Right ventricle myocardium superior (tissue), 1 donor: Measurements from ENCODE around the gene INO80C. TPM values are rescaled to one million over a fixed set of nuclear protein-coding genes. Genes with fewer than 3 reads are reported as not detected.
"Not testable (repeated sequence)": the region's sequence is repeated elsewhere in the genome, so short reads cannot be mapped to it uniquely, and the experiment has no call there.

ENCODE experiments used
- ATAC-seq: fragments of 200-7000 bp; cut with Tn5 transposase; one replicate; pipeline ENCODE4 v1.9.1; 2020; ENCODE audit warnings: mild to moderate bottlenecking; ENCODE audit not compliant: poor library complexity
- DNase-seq: peaks from one replicate; pipeline ENCODE4 v3.0.0-alpha.2; 2020
- intact Hi-C: fragments of 100-400 bp; cut with DNase I; formaldehyde crosslinking; loops from one replicate; pipeline ENCODE4 v1.11.2; 2022
- total RNA-seq: library from RNA; stranded (reverse); fragmentation: NEBNext Ultra II Directional; extraction: Animal tissue kit (Norgen Biotek cat#: 25700); gene quantifications from one replicate; pipeline ENCODE4 v1.2.1, GENCODE V29; 2021
- donor health status: DM: no; HTN: yes; CAD: no; lungs with severe emphysema.

The INO80C gene
- total RNA-seq, 1 donor from 2014 or later = 23.1 TPM

DNA sequence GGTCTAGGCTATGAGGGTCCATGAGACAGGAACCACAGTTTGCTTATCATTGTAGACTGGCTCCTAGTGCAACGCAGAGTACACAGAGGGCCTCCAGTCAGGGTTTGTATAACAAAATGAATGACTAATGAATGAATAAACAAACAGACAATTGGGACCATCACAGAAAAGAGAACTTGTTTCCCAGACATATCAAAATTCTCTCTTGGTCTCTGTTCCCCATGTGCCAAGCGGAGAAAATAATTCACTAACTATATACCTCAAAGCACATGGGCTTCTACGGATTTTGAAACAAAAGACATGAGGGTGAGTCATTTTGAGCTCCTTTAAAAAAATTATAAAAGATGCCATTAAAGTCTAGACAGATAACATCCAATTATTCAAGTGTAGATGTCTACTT lies 28.0 kb downstream of the INO80C start:
- DNase-seq (no peak), ATAC-seq (no peak)
- intact Hi-C loops = no loop called here

DNA sequence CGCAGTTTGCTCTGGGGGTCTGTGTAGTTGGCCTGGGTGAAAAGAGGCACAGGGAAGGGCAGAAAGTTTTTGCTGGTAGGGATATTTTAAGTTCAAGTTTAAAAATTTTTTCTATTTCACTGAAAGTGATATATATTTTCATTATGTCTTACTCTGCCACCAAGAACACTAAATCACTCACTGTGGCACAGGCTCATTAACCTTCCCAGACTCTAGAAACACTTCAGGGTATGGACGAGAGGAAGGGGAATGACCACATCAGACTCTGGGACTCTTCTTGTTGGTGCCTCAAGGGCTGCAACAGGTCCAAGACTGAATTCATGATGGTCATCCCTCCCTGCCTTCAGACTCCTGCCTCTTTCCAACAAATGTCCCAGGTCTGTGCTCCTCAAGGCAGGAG lies 29.0 kb downstream of the INO80C start:
- ATAC-seq = no peak
- intact Hi-C loops = no loop called here
- no peak for DNase-seq

DNA sequence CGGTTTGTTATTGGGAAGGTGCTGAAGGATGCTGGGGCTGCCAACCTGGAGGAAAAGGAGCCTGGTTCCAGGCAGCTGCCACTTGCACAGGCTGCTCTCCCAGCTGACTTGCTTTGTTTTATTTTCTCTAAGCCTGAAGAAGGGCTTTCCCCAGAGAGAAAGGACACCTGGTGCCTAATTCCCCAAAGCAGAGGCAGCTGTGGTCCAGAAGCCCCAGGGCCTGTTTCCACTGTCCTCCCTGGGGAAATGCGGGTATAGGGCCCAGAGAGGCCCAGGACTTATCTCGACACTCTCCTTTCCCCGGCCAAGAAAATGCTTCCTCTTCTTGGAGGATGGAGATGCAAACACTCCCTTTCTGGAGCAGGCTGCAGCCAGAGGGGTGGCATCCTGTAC lies 30.1 kb downstream of the INO80C start:
- ATAC-seq = no peak
- intact Hi-C loops = no loop called here
- DNase-seq = no peak

DNA sequence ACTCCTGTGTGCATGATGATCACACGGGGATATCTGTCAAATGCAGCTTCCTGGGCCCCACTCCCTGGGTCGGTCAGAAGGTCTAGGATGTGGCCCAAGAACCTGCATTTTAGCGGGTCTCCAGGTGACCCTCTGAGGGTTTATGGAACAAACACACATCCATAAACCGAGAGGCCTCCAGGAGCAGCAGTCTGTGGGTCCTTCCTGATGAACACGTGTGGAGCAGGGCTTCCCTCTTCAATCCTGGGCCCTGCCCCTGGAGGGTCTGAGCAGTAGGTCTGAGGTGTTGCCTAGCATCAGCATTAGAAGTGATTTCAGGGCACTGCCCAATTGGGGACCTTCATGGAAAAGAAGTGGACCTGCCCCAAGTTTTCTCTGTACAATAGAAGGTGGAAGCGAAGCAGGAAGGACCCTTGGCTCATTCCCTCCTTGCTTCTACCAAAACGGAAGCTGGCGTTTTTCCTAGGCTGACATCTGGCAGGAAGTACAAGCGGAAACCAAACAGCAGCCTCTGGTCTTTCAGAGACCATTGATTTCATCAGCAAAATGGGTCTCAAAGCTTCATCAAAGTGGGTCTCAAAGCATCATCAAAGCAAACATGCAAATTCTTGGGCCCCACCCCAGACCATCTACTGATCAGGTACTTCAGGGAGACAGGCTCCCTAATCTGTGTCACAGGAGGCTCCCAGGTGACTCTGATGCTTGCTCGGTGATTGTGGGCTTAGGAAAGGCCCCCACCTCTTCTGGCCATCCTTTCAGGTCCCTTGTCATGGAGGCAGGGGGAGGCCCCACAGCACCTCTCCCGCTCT lies 30.7 kb downstream of the INO80C start:
- intact Hi-C loops = no loop called here
- no peak for DNase-seq
- no peak for ATAC-seq

DNA sequence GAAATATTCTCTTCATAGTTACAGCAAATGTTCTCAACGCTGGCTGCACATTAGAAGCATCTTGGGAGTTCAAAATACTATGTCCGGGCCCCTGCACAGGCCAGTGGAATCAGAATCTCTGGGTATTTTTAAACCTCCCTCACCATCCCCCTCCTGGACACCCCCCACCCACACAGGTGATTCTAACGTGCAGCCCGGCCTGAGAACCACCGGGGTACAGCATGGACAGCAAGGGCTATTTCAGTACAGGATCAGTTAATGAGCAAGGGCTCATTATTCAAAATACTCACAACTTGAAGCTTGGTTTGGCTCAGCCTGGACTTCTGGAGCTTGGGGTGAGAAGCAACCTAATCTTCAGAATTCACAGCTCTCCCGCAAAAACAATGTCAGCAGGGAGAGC lies 31.4 kb downstream of the INO80C start:
- DNase-seq = no peak
- ATAC-seq = no peak
- intact Hi-C loops = no loop called here

DNA sequence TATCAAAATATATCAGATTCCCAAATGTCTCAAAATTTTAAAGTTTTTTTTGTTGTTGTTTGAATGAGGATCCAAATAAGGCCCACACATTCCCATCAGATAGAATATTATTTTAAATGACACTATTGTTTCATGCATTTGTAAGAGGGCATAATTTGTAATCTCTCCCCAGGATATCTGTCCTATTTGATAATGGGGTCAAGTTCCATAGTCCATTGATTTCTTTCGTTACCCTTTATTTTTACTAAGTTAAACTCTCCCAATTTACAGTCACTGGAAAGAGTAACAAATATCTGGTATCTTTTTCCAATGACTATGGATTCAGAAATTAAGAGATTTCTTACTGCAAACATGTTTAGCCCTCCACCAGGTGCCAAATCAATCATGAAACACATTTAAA lies 32.4 kb downstream of the INO80C start:
- intact Hi-C loops = no loop called here

DNA sequence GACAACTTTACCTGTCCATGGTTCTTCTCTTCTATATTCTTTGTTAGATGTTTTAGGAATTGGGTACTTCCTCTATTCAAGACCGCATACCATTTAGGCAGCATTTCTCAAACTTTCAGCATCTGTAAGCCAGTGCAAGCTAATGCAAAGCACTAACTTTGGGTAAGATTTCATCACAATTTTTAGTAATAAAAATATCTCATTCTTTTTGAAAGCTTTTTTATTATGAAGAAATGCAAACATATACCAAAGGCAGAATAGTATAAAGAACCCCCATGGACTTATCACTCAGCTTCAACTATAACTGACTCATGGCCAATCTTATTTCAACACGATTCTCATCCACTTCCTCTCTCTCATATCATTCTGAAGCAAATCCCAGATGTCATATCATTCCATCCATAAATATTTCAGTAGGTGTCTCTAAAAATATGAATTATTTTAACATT lies 32.9 kb downstream of the INO80C start:
- intact Hi-C loops = no loop called here

More for the DNA sequence above, 32.4 kb downstream of the INO80C start:
- DNase-seq = no peak
- no peak for ATAC-seq

DNA sequence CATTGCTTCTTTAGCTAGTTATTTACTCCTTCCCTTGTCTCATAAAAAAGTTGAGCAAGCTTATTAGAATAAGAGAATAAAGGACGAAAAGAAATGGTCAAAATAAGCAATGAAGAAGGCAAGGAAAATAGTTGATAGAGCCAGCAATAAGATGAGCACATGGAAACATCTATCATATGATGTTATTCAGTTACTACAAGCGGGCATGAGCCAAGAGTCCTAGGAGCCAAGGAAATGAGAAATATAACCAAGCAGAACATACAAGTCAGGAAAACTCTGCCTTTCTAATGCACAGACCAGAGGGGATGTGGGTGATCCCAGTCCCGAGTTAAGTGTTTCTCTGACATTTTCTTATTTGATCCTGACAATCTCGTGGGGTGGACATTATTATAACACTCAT lies 33.9 kb downstream of the INO80C start:
- intact Hi-C loops = no loop called here
- DNase-seq (no peak), ATAC-seq (no peak)

More for the DNA sequence above, 32.9 kb downstream of the INO80C start:
- no peak for ATAC-seq
- DNase-seq = no peak

DNA sequence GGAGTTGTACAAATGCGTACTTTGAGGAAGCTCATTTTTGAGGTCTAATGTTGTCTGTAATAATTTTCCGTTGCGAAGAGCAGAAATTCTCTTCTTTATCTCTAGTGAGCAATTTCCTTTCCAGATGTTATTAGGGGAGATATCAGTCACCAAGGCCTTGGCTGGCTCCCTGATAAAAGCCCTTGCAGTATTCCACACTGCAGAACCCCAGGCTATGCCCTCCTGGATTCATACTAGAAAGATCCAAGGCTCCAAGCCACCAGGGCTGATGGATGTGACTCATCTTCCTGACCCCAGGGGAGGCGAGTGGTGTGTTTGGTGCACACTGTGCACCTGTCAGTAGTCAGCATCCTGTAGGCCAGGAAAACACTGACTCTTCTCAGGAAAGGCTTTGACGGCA lies 34.7 kb downstream of the INO80C start:
- DNase-seq (no peak), ATAC-seq (no peak)
- intact Hi-C loops = no loop called here

DNA sequence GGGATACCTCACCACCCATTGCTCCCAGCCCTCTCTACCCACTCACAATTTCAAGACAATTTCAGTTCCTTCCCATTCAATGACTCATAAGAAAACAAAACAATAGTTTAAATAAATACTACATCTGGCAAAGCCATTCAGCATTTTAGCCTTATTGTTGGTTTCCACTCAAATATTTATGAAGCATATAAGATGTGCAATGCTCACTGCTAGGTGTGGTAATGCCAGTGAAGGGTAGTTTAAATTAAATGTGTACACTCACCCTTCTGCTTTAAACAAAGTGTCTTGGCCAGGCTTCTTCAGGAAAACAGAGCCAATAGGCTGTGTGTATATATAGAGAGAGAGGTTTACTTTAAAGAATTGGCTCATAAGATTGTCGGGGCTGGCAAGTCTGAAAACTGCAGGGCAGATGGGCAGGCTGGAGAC lies 37.0 kb downstream of the INO80C start:
- intact Hi-C loops = no loop called here
- DNase-seq (no peak), ATAC-seq (no peak)

DNA sequence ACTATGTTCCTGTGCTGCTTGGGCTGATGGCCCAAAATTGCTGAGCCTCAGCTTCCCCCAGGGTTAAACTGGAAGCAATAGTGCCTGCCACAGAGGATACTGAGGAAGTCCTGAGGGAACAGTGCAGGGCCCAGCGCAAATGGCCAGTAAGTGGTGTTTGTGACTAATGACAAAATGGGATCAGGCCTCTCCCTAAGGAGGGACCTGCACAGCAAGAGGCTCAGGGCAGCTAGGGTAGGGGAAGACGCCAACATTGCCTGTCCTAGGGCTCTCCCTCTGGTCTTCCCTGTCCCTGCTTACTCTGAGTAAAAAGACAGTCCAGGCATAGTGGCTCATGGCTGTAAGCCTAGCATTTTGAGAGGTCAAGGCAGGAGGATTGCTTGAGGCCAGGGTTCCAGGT lies 37.8 kb downstream of the INO80C start:
- intact Hi-C loops = no loop called here
- DNase-seq = no peak
- no peak for ATAC-seq

DNA sequence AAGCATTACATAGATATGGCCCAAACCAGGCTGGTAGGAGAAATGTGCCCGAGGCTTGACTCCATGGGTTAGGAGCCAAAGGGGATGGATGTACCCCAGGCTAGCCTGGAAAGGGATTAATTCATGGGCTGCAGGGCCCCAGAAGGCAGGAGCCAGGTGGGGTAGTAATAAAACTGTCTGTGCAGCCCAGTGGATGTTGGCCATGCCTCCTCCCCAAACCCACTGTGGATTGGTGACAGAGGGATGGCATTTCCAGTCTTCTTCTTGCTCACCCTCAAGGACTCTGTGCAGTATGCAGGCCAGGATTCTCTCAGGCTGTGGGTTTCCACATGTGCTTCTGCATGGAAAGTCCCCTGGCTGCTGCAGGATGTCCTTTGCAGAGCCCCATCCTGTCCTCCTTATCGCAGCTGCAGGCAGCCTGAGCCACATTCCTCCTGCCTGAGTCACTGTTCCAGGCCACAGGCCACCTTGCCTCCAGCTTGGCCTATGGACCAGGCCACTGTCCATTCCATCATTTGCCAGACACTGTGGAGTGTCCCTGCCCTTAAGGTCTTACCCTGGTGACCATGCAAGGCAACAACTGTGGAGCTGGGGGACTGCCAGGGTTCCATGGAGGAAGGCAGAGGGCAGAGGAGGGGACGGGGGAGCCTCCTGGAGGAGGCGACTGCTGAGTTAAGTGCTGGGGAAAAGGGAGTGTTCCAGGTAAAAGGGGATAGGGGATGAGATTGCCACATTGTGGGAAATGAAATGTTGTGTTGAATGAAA lies 38.9 kb downstream of the INO80C start:
- ATAC-seq (peak; percentile 93), DNase-seq (peak; percentile 73)
- intact Hi-C loops = no loop called here

DNA sequence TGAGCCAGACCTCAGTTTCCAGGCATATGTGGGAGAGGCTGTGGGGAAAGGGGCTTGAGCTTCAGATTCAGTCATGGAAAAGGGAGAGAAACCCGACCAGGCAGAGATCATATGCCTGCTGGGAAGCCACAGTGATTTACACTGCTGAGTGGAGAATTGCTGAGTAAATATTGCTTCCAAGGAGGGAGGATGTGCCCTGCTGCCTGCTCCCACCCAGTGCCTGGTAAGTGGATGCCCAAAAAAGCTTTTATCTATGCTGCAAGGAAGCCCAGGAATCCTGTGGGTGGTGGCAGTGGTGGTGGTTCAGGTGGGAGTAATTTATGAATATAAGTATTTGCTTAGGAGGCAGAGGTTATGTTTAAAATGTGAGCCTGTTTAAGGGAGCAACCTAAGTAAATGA lies 39.5 kb downstream of the INO80C start:
- intact Hi-C loops = no loop called here
- DNase-seq = no peak
- ATAC-seq = no peak

DNA sequence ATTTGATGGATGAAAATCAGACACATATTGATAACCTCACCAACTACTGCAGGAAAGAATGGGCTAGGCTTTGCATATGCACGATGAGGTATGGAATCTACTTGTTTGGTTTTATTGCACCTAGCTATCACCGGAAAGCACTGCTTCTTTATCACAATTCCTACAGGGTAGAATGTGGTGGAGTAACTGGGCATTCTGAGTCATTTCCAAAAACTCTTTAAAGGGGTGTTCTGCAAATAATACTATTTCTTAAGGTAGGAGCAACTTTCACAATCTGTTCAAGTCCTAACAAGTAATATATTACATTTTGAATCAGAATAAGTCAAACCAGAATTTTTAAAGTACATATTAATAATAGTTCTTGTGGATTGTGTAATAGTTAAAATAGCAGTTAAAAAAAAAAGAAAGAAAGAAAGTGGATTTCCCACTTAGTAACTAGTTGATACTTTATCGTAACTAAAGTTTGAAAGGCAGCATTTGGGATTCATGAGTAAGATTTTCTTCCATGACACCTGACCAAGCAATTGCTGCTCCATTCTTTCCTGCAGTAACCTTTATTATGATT lies 40.5 kb downstream of the INO80C start:
- DNase-seq (no peak), ATAC-seq (no peak)
- intact Hi-C loops = no loop called here

DNA sequence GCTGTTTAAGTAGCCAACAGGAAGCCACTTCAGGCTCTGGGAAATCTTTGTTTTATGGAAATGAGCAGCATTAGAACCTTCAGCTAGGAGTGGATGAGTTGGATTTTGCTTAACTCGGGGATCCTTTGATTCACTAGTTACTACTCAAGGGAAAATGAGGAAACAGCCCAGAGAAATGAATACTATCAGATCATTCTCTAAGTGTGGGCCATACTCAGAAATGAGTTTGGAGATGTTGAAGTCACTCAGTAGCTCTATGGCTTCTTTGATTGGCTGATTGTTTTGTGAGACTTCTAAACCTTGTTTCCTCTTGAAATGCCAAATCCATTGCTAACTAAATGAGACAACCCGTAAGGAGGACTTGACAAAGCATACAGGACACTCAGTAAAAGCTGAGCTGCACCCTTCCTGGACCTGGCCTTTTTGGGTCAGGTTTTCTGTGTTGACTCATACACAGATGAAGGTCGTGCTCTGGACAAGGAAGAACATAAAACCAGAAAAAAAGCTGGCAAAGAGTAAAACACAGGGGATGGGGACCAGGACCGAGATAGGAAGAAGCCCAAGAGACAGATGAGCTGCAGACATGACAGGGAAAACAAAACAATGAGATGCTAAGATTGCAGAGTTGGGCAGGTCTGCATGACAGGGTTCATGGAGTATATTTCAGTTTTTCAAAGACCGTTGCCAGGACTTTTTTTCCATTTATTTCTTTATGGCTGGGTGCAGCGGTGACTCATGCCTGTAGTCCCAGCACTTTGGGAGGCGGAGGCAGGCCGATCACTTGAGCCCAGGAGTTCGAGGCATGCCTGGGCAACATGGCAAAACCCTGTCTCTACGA lies 41.6 kb downstream of the INO80C start:
- DNase-seq (no peak), ATAC-seq (no peak)
- intact Hi-C loops = no loop called here

DNA sequence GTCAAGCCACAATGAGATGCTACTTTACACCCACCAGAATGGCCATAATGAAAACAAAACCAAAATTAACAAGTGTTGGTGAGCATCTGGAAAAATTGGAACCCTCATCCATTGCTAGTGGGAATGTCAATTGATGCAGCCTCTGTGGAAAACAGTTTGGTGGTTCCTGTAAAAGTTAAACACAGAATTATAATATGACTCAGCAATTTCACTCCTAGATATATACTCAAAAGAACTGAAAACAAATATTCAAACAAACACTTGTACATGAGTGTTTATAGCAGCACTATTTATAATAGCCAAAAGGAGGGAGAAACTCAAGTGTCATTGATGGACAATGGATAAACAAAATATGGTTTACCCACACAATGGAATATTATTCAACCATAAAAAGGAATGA lies 43.0 kb downstream of the INO80C start:
- no peak for DNase-seq
- intact Hi-C loops = no loop called here
- no peak for ATAC-seq

DNA sequence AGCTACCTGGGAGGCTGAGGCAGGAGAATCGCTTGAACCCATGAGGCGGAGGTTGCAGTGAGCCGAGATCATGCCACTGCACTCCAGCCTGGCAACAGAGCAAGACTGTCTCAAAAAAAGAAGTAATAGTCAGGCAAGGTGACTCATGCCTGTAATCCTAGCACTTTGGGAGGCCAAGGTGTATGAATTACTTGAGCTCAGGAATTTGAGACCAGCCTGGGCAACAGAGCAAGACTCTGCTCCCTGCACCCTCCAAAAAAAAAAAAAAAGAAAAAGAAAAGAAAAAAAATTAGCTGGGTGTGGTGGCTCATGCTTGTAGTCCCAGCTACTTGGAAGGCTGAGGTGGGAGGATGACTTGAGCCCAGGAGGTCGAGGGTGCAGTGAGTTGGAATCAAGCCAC lies 44.7 kb downstream of the INO80C start:
- DNase-seq, ATAC-seq, intact Hi-C loops: not testable (repeated sequence)

DNA sequence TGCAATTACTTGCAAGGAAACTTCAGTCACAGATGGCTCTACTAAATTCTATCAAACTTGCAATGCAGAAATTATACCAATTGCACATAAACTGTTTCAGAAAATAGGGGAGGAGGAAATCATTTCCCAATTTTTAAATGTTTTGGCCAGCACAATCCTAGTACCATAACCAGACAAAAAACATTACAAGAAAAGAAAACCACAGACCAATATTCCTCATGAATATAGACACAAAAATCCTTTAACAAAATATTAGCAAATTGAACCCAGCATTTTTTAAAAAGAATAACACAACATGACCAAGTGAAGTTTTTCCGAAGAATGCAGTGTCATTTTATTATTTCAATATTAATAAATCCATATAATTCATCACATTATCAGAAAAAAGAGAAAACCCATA lies 45.8 kb downstream of the INO80C start:
- intact Hi-C loops = no loop called here
- DNase-seq = no peak
- ATAC-seq = no peak

DNA sequence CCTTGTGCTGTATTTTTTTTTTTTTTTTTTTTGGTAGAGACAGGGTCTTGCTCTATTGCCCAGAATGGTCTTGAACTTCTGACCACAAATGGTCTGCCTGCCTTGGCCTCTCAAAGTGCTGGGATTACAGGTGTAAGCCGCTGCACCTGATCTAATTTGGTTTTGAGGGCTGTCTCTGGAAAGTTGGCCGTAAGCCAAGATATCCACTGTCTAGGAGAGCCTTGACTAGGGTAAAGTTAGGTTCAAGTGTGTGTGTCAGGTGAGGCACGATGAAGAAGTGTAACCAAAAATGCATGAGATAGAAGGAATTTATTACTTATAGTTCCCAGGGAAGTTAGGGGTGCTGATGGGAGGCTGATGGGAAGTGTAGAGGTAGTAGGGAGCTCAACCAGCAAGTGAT lies 46.7 kb downstream of the INO80C start:
- intact Hi-C loops = no loop called here
- ATAC-seq (no peak), DNase-seq (no peak)
